Gastrocnemius medialis (tissue), 4 donors: ENCODE data around the gene BMPR1A. TPM values are rescaled to one million over a fixed set of nuclear protein-coding genes. Genes with fewer than 3 reads are reported as not detected.

ENCODE experiments used
- ATAC-seq, 2 donors: fragments of 150-250 bp; one replicate each; pipeline ENCODE4 v1.9.1; 2016
- DNase-seq, 2 donors: peaks; one replicate each; pipeline ENCODE4 v3.0.0-alpha.2; 2019
- H3K27ac ChIP-seq, 4 donors: fragments of 200-600 bp; sonication (generic); 1 replicate in 1 of 4; 2 replicates in 3 of 4; pipeline ENCODE4 v1.5.1; 2016 to 2018; ENCODE audit warnings: mild to moderate bottlenecking in 2 of 4, moderate library complexity in 1 of 4
- H3K27me3 ChIP-seq, 3 donors: fragments of 200-600 bp; sonication (generic) in 2 of 3; 1 replicate in 1 of 3; 2 replicates in 2 of 3; pipeline versions ENCODE4 v1.5.1 to v1.6.0; 2016 to 2019; ENCODE audit warnings: mild to moderate bottlenecking in 1 of 3, moderate library complexity in 1 of 3
- H3K36me3 ChIP-seq, 2 donors: fragments of 200-600 bp; sonication (generic) in 1 of 2; one replicate each; pipeline ENCODE4 v1.5.1; 2017 to 2018
- H3K4me1 ChIP-seq, 2 donors: fragments of 200-600 bp; sonication (generic) in 1 of 2; one replicate each; pipeline ENCODE4 v1.5.1; 2016 to 2017; ENCODE audit warnings: mild to moderate bottlenecking in 2 of 2
- H3K4me3 ChIP-seq, 4 donors: fragments of 200-600 bp; sonication (generic) in 3 of 4; 1 replicate in 1 of 4; 2 replicates in 3 of 4; pipeline ENCODE4 v1.5.1; 2016 to 2019; ENCODE audit warnings: mild to moderate bottlenecking in 2 of 4
- H3K9me3 ChIP-seq, 3 donors: fragments of 200-600 bp; sonication (generic) in 2 of 3; 1 replicate in 1 of 3; 2 replicates in 2 of 3; pipeline ENCODE4 v1.5.1; 2016 to 2019
- CTCF ChIP-seq, 5 experiments: fragments of 450-650 bp in 3 of 5; fragments of 200-600 bp in 2 of 5; sonication (generic) in 2 of 5; IDR thresholded peaks in 4 of 5; conservative IDR thresholded peaks in 1 of 5; 1 replicate in 4 of 5; 2 replicates in 1 of 5; pipeline ENCODE4 v1.5.1; 2016 to 2019; ENCODE audit warnings: antibody characterized with exemption in 5 of 5, mild to moderate bottlenecking in 3 of 5, moderate library complexity in 3 of 5
- POLR2A ChIP-seq, 2 donors: fragments of 450-650 bp; IDR thresholded peaks; one replicate each; pipeline ENCODE4 v1.6.1; 2017; ENCODE audit warnings: antibody characterized with exemption in 2 of 2, mild to moderate bottlenecking in 2 of 2, moderate library complexity in 2 of 2
- in situ Hi-C, 4 donors: fragments of 200-750 bp; cut with MboI; loops; one replicate each; pipeline versions ENCODE4 v1.15.0 to v1.8.0; 2017; ENCODE audit warnings: low sequenced_read_pairs in 4 of 4
- intact Hi-C: fragments of 100-400 bp; cut with DNase I; formaldehyde crosslinking; loops from one replicate; pipeline ENCODE4 v1.15.1; 2023; ENCODE audit warnings: low total_unique reads
- total RNA-seq, 4 donors: library from RNA; depleted of rRNA; stranded (reverse); fragments of >200 nt; gene quantifications; one replicate each; pipeline versions ENCODE4 v1.1.0 to v1.2.3, GENCODE V29; 2016

The BMPR1A gene
- total RNA-seq, 4 donors from 2014 or later = 16.4 to 22.7 (median 18.0) TPM

GRCh38 chr10:86944031-86944419, 187.6 kb downstream of the BMPR1A start:
- Histone ChIP-seq H3K27ac (no peak overlapping the region), H3K27me3 (no peaks in the 10 kb centered on the region), H3K36me3 (no peaks in the 10 kb centered on the region), H3K4me1 (peaks cover 28 to 32% of the 10 kb centered on the region in 2 donors), H3K9me3 (no peaks in the 10 kb centered on the region), H3K4me3 (no peak overlapping the region)
- in situ Hi-C loops (loop anchor here in 1 of 4 donors (25.0 kb wide), 1 partner anchor 143 kb away; the partner anchor contains the start of genes GLUD1 and SHLD2), intact Hi-C loops (no loop called here)
- DNase-seq (no peak), ATAC-seq (no peak)
- TF ChIP-seq POLR2A (IDR thresholded peaks at IDR 0.05) (no peak), CTCF (IDR thresholded peaks at IDR 0.05 in 4 of 5, conservative IDR thresholded peaks at IDR 0.05 in 1 of 5) (no peak)

- ATAC-seq (no peak), DNase-seq (no peak)
- Histone ChIP-seq H3K36me3 (no peaks in the 10 kb centered on the region), H3K27me3 (no peaks in the 10 kb centered on the region), H3K9me3 (no peaks in the 10 kb centered on the region), H3K4me3 (no peak overlapping the region), H3K4me1 (peaks cover 26 to 32% of the 10 kb centered on the region in 2 donors), H3K27ac (no peak overlapping the region)
- in situ Hi-C loops = loop anchor here in 1 of 4 donors (25.0 kb wide), 1 partner anchor 143 kb away; the partner anchor contains the start of genes GLUD1 and SHLD2
- no peak for TF ChIP-seq POLR2A (IDR thresholded peaks at IDR 0.05)
- TF ChIP-seq CTCF (IDR thresholded peaks at IDR 0.05 in 4 of 5, conservative IDR thresholded peaks at IDR 0.05 in 1 of 5) = no peak
- intact Hi-C loops = no loop called here
Measured at GRCh38 chr10:86944471-86944870, 188.1 kb downstream of the BMPR1A start.

GRCh38 chr10:86944907-86945306, 188.5 kb downstream of the BMPR1A start:
- in situ Hi-C loops (loop anchor here in 1 of 4 donors (25.0 kb wide), 1 partner anchor 142 kb away; the partner anchor contains the start of genes GLUD1 and SHLD2), intact Hi-C loops (no loop called here)
- ATAC-seq (no peak), DNase-seq (peak in 1 of 2 donors; percentile 10)
- Histone ChIP-seq H3K4me3 (no peak overlapping the region), H3K36me3 (no peaks in the 10 kb centered on the region), H3K27me3 (no peaks in the 10 kb centered on the region), H3K9me3 (no peaks in the 10 kb centered on the region), H3K27ac (no peak overlapping the region), H3K4me1 (peaks cover 26 to 32% of the 10 kb centered on the region in 2 donors)
- TF ChIP-seq CTCF (IDR thresholded peaks at IDR 0.05 in 4 of 5, conservative IDR thresholded peaks at IDR 0.05 in 1 of 5) (no peak), POLR2A (IDR thresholded peaks at IDR 0.05) (no peak)

GRCh38 chr10:86945361-86946212, 189.2 kb downstream of the BMPR1A start:
- TF ChIP-seq POLR2A (IDR thresholded peaks at IDR 0.05) (no peak), CTCF (IDR thresholded peaks at IDR 0.05 in 4 of 5, conservative IDR thresholded peaks at IDR 0.05 in 1 of 5) (peak in 2 of 5 experiments; percentile 17 to 24)
- Histone ChIP-seq H3K9me3 (no peaks in the 10 kb centered on the region), H3K4me3 (no peak overlapping the region), H3K4me1 (peaks cover 26 to 32% of the 10 kb centered on the region in 2 donors), H3K36me3 (no peaks in the 10 kb centered on the region), H3K27me3 (no peaks in the 10 kb centered on the region), H3K27ac (no peak overlapping the region)
- DNase-seq (peak in 1 of 2 donors; percentile 30), ATAC-seq (peak; percentile 23 to 27)
- in situ Hi-C loops = loop anchor here in 1 of 4 donors (25.0 kb wide), 1 partner anchor 142 kb away; the partner anchor contains the start of genes GLUD1 and SHLD2
- intact Hi-C loops = no loop called here
